ENCODE data around the gene C1QL1.

Gene C1QL1

DNA sequence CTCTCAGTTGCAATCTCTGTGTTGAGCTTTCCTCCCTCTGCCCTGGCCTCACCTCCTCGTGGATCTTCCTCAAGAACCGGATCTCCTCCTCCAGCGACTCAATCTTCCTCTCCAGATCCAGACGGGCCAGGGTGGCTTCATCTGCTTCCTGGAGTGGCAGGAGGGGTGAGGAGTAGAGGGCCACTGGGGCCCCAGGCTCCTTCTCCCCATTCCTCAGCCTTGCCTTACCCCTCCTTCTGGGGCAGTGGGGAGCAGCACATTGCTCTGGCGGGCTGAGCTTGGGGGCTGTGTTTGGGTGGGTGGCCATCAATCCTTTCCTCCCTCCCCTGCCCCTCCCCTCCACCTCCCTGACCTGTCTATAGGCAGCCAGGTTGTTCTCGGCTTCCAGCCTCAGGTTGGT, 54.4 kb downstream of the C1QL1 start:
- DNase-seq (ENCODE audit: low read depth), result no peak

DNA sequence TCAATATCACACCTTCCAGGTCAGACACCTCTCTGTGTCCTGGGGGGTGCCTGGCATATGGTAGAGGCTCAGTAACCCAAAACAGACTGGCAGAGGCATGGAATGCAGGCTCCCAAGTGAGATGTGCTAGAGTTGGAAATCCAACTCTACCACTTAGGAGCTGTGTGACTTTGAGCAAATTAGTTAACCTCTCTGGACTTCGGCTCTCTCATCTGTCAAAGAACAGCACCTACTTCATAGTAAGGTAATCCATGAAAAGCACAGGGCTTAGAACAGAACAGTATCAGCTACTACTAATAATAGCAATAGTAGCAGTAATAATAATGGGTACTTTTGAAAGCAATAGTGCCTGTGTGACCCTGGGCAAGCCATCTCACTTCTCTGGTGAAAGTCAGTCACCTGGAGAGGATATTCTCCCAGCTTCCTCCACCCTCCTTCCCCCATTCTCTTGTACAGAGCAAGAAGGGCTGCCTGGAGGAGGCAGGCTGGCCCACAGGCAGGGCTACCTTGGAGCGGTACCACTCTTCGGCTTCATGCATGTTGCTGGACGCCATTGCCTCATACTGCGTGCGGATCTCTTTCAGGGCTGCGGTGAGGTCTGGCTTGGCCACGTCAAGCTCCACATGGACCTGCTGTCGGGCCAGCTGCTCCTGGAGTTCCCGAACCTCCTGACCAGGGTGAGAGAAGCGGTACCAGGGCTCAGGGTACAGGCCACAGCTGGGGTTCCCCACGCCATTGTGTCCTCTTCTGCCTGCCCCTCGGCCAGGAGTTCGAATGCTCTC, 55.1 kb downstream of the C1QL1 start:
- no peak for DNase-seq (ENCODE audit: low read depth)

DNA sequence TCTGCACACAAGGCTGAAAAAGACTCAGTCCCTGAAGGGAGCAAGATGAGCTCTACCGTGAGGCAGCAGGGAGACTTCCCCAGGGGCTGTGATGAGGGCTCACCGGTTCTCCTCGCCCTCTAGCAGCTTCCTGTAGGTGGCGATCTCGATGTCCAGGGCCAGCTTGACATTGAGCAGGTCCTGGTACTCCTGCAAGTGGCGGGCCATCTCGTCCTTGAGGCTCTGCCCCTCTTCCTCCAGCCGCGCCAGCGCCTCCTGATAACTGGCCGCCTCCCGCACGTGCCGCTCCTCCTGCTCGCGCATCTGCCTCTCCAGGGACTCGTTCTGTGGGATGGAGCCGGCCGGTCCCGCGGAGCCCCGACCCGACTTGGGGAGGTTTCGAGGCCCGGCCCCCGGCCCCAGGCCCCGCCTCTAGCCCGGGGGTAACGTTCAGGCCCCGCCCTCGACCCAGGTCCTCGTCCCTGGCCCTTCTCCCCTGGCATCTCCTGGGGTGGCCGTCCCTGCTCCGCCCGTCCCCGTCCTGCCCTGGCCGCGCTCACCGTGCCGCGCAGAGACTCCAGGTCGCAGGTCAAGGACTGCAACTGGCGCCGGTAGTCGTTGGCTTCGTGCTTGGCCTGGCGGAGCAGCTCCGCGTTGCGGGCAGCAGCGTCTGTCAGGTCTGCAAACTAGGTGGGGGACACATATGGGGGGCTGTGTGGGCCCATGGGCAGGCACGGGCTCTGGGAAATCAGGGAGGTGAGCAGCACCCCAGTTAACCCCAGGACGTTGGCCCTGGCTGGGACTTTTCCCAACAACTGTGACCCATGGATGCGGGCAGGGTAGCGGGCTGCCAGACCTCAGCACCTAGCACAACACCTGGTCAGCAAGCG, 56.7 kb downstream of the C1QL1 start:
- DNase-seq (ENCODE audit: low read depth), result no peak

DNA sequence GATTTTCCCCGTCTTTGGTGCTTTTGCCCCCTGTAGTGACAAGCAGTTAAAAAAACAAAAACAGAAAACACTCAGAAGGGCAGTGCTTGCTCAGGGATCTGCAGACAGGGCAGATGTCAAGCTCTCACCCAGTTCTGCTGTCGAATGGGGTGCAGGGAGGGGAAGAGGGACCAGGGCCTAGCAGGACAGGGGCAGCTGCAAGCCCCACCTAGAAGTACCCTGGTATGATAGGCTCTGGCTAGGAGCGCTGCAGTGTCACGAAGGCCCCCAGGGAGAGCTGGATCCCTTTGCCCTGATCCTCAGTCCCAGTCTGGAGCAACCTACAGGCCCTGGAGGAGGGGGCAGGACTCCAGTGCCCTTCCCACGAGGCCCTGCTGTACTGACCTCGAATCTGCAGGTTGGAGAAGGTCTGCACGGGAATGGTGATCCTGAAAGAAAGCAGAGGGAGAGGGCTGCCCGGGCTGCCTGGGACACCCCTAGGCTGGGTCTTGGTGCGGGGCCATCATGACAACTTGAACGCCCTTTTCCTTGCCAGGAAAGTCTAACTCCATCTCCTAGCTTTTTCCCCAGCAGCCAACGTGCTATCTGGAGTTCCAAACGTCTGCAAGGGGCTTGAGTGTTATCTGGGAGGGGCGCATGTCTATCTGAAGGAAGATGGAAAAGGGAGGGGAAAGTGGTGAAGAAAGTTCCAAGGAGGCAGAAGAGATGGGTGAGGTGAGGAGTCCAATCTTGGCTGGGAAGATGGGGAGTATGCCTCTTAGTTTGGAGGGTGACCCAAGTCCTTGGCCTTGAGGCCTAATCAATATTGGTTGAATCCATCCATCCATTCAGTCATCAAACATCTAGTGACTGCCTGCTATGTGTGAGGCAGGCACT, 57.6 kb downstream of the C1QL1 start:
- DNase-seq (ENCODE audit: low read depth), result no peak

All from activated gamma-delta T cell treated with anti-CD3 and anti-CD28 coated beads, Interleukin-2, amount 50 U/mL, for 16 hours (primary cell).